IMR-90 (cell line): ENCODE results near the gene ORC4. TPM values are rescaled to one million over a fixed set of nuclear protein-coding genes. Genes with fewer than 3 reads are reported as not detected.

Experiments
- ATAC-seq: fragments of 200-7000 bp; cut with Tn5 transposase; 2 replicates; pipeline ENCODE4 v1.9.1; 2020; ENCODE audit warnings: low read depth, mild to moderate bottlenecking, moderate library complexity
- BruUV-seq: library from RNA; stranded (reverse); fragments of 400-500 nt; replicated peaks from 2 replicates; lab custom pipeline; 2021; lab: Mats Ljungman, UMichigan
- CTCF ChIA-PET: fragments of 300-600 bp; formaldehyde crosslinking; extraction: SDS; loops from one replicate; lab custom pipeline; 2021; ENCODE audit warnings: antibody characterized with exemption; lab: Yijun Ruan, JAX
- POLR2A ChIA-PET: fragments of 300-600 bp; sonication (Branson Sonifier 250); formaldehyde crosslinking; loops from one replicate; lab custom pipeline; 2022; ENCODE audit warnings: antibody characterized with exemption; ENCODE audit not compliant: unreplicated experiment; lab: Charles Lee
- DNase-seq: peaks from one replicate; pipeline ENCODE4 v3.0.0; 2013
- H2AFZ ChIP-seq: replicated peaks from 2 replicates; pipeline ENCODE3; 2013; ENCODE audit warnings: low read length, mild to moderate bottlenecking; ENCODE audit not compliant: poor library complexity
- H2AK5ac ChIP-seq: 2 replicates; pipeline ENCODE4 v1.6.1; 2013; ENCODE audit warnings: low read depth, low read length, inconsistent platforms
- H2AK9ac ChIP-seq: replicated peaks from 2 replicates; pipeline ENCODE3; 2013; ENCODE audit warnings: mild to moderate bottlenecking, low read depth, low read length, moderate library complexity; ENCODE audit not compliant: poor library complexity
- H2BK120ac ChIP-seq: 2 replicates; pipeline ENCODE4 v1.6.1; 2013; ENCODE audit warnings: low read depth, low read length, inconsistent platforms
- H2BK15ac ChIP-seq: 3 replicates; pipeline ENCODE4 v1.6.1; 2013; ENCODE audit warnings: low read depth, low read length, inconsistent platforms
- H2BK20ac ChIP-seq: 2 replicates; pipeline ENCODE4 v1.6.1; 2013; ENCODE audit warnings: low read depth, mild to moderate bottlenecking, inconsistent platforms, low read length, moderate library complexity
- H2BK5ac ChIP-seq: 2 replicates; pipeline ENCODE4 v1.6.1; 2013; ENCODE audit warnings: mild to moderate bottlenecking, low read depth, low read length, inconsistent platforms; ENCODE audit not compliant: poor library complexity, severe bottlenecking
- H3K14ac ChIP-seq: replicated peaks from 2 replicates; pipeline ENCODE4 v1.6.1; 2013; ENCODE audit warnings: low read depth, low read length, inconsistent platforms
- H3K18ac ChIP-seq: 2 replicates; pipeline ENCODE4 v1.6.1; 2013; ENCODE audit warnings: low read depth, low read length, control low read depth
- H3K23ac ChIP-seq: 2 replicates; pipeline ENCODE4 v1.6.1; 2013; ENCODE audit warnings: low read depth, low read length, inconsistent platforms
- H3K27ac ChIP-seq: 2 replicates; pipeline ENCODE4 v1.5.1; 2013; ENCODE audit warnings: mild to moderate bottlenecking, control low read depth, low read length; ENCODE audit not compliant: insufficient read depth
- H3K27me3 ChIP-seq: 2 replicates; pipeline ENCODE4 v1.6.1; 2013; ENCODE audit warnings: low read length; ENCODE audit not compliant: control insufficient read depth, insufficient read depth
- H3K36me3 ChIP-seq: 2 replicates; pipeline ENCODE4 v1.6.1; 2013; ENCODE audit warnings: low read length, mixed read lengths; ENCODE audit not compliant: control insufficient read depth, insufficient read depth
- H3K4ac ChIP-seq: 2 replicates; pipeline ENCODE4 v1.6.1; 2013; ENCODE audit warnings: low read depth, low read length, inconsistent platforms
- H3K4me1 ChIP-seq: 2 replicates; pipeline ENCODE4 v1.6.1; 2013; ENCODE audit warnings: low read length, mixed read lengths; ENCODE audit not compliant: control insufficient read depth, insufficient read depth
- H3K4me2 ChIP-seq: 2 replicates; pipeline ENCODE4 v1.6.1; 2013; ENCODE audit warnings: low read depth, mild to moderate bottlenecking, control low read depth, low read length, moderate library complexity
- H3K4me3 ChIP-seq: 2 replicates; pipeline ENCODE4 v1.5.1; 2013; ENCODE audit warnings: low read depth, mild to moderate bottlenecking, control low read depth, low read length, moderate library complexity; ENCODE audit not compliant: insufficient read depth
- H3K56ac ChIP-seq: 2 replicates; pipeline ENCODE4 v1.6.1; 2013; ENCODE audit warnings: low read length, inconsistent platforms; ENCODE audit not compliant: insufficient read depth; ENCODE audit errors: extremely low read depth
- H3K79me1 ChIP-seq, 2 experiments: 2 replicates each; pipeline ENCODE4 v1.6.1; 2013; ENCODE audit warnings: low read length in 2 of 2, inconsistent platforms in 1 of 2, low read depth in 1 of 2
- H3K9ac ChIP-seq: 2 replicates; pipeline ENCODE4 v1.6.1; 2013; ENCODE audit warnings: low read depth, low read length, control low read depth
- H3K9me1 ChIP-seq: 2 replicates; pipeline ENCODE4 v1.6.1; 2013; ENCODE audit warnings: low read length, inconsistent platforms; ENCODE audit not compliant: insufficient read depth
- H3K9me3 ChIP-seq: 2 replicates; pipeline ENCODE4 v1.6.1; 2013; ENCODE audit warnings: low read length; ENCODE audit not compliant: control insufficient read depth, insufficient read depth
- H4K20me1 ChIP-seq: 2 replicates; pipeline ENCODE4 v1.6.1; 2013; ENCODE audit warnings: low read length, inconsistent platforms; ENCODE audit not compliant: insufficient read depth
- H4K5ac ChIP-seq: 2 replicates; pipeline ENCODE4 v1.6.1; 2013; ENCODE audit warnings: mild to moderate bottlenecking, low read depth, low read length, control low read depth
- H4K8ac ChIP-seq, 2 experiments: 2 replicates each; pipeline ENCODE4 v1.6.1; 2013; ENCODE audit warnings: low read depth in 2 of 2, low read length in 2 of 2, control low read depth in 1 of 2, inconsistent platforms in 1 of 2
- H4K91ac ChIP-seq: 2 replicates; pipeline ENCODE4 v1.6.1; 2013; ENCODE audit warnings: low read depth, low read length, inconsistent platforms; ENCODE audit not compliant: insufficient read depth
- ELK1 ChIP-seq: fragments of 150-350 bp; IDR thresholded peaks from 2 replicates; pipeline ENCODE4 v1.6.1; 2016; ENCODE audit warnings: low read depth, mild to moderate bottlenecking, low read length, moderate library complexity, borderline replicate concordance
- FOS ChIP-seq: fragments of 150-350 bp; IDR thresholded peaks from 2 replicates; pipeline ENCODE4 v1.6.1; 2016; ENCODE audit warnings: low read depth, low read length
- MAFK ChIP-seq: IDR thresholded peaks from 2 replicates; pipeline ENCODE4 v1.6.1; 2012; ENCODE audit warnings: low read depth, low read length, improper control_type of control experiment
- MAZ ChIP-seq: IDR thresholded peaks from 2 replicates; pipeline ENCODE4 v1.6.1; 2012; ENCODE audit warnings: low read depth, mild to moderate bottlenecking, low read length, improper control_type of control experiment, moderate library complexity, borderline replicate concordance
- NFE2L2 ChIP-seq: fragments of 150-350 bp; IDR thresholded peaks from 2 replicates; pipeline ENCODE4 v1.6.1; 2016; ENCODE audit warnings: low read depth, mild to moderate bottlenecking, low read length
- POLR2A ChIP-seq: IDR thresholded peaks from 2 replicates; pipeline ENCODE4 v1.6.1; 2012; ENCODE audit warnings: mild to moderate bottlenecking, low read depth, low read length
- RFX5 ChIP-seq: IDR thresholded peaks from 2 replicates; pipeline ENCODE4 v1.8.0; 2012; ENCODE audit warnings: low read depth, mild to moderate bottlenecking, low read length, moderate library complexity
- SMC3 ChIP-seq: fragments of 150-350 bp; IDR thresholded peaks from 2 replicates; pipeline ENCODE4 v1.6.1; 2016; ENCODE audit warnings: low read depth, mild to moderate bottlenecking, antibody characterized with exemption, low read length, moderate library complexity
- USF2 ChIP-seq: fragments of 150-350 bp; IDR thresholded peaks from 2 replicates; pipeline ENCODE4 v1.6.1; 2017; ENCODE audit warnings: mild to moderate bottlenecking, antibody characterized with exemption, low read length, low read depth
- WGBS, 2 experiments: methylation state at CpG; one replicate each; pipeline versions ENCODE4 v1.1.5 to v1.1.7; 2013; ENCODE audit warnings: missing lambda C conversion rate in 2 of 2; ENCODE audit not compliant: insufficient read length in 1 of 2; ENCODE audit errors: extremely low coverage in 2 of 2; 5-methylcytosine and 5-hydroxymethylcytosine counted together
- dilution Hi-C: fragments of 300-500 bp; cut with HindIII; formaldehyde crosslinking; loops from one replicate; pipeline ENCODE4 v1.14.3; 2018; ENCODE audit warnings: low sequenced_read_pairs; ENCODE audit not compliant: unreplicated experiment
- in situ Hi-C: fragments of 300-500 bp; cut with MboI; formaldehyde crosslinking; loops from 3 replicates; pipeline ENCODE4 v1.14.3; 2019; ENCODE audit warnings: low sequenced_read_pairs, inconsistent platforms, mixed read lengths
- intact Hi-C: fragments of 100-400 bp; cut with micrococcal nuclease; formaldehyde crosslinking; loops from 2 replicates; pipeline ENCODE4 v1.10.0; 2022
- polyA plus RNA-seq, 3 experiments: library from polyadenylated mRNA; depleted of rRNA; stranded (reverse); fragments of >200 nt; gene quantifications; 2 replicates each; pipeline ENCODE4 v1.2.3, GENCODE V29; 2012; ENCODE audit warnings: low replicate concordance in 1 of 3
- total RNA-seq: library from RNA; depleted of rRNA; stranded (reverse); fragments of >200 nt; gene quantifications from 2 replicates; pipeline ENCODE4 v1.2.3, GENCODE V29; 2012

ORC4 gene
- total and polyA plus RNA-seq, 2 of the 4 experiments (the other 2 are of a cell fraction): 20.6 to 23.5 TPM

- no peak for TF ChIP-seq NFE2L2
- no peak for TF ChIP-seq POLR2A
- TF ChIP-seq FOS: no peak
- no peak for TF ChIP-seq ELK1
- TF ChIP-seq MAZ: no peak
- no peak for TF ChIP-seq SMC3
- TF ChIP-seq RFX5: no peak
- TF ChIP-seq USF2: no peak
- TF ChIP-seq MAFK: no peak
- no peak overlapping the region for H2AFZ ChIP-seq
- no peak overlapping the region for H2BK5ac ChIP-seq
- intact Hi-C loops (no loop called here), dilution Hi-C loops (no loop called here), in situ Hi-C loops (no loop called here)
- peaks cover 2% of the 10 kb centered on the region; the same call in 1 of the 2 replicates for H3K4me1 ChIP-seq
- H3K14ac ChIP-seq: no peak overlapping the region
- H2AK9ac ChIP-seq: no peak overlapping the region
- H2BK15ac ChIP-seq: no peak overlapping the region
- POLR2A ChIA-PET: no interaction called here
- H4K5ac ChIP-seq: no peak overlapping the region
- no peak overlapping the region for H3K18ac ChIP-seq
- BruUV-seq: no TSS peak
- no peak overlapping the region for H3K4ac ChIP-seq
- H3K4me2 ChIP-seq: no peak overlapping the region
- no peak overlapping the region for H3K27ac ChIP-seq
- H2AK5ac ChIP-seq: no peak overlapping the region
- peaks cover under 1 to 7% of the 10 kb centered on the region in 2 experiments; a peak in 3 of 4 replicates for H3K79me1 ChIP-seq
- no CpG with 5 or more reads among the region's 2 CpGs for WGBS, 2 experiments
- H3K23ac ChIP-seq: no peak overlapping the region
- no peaks in the 10 kb centered on the region for H3K9me3 ChIP-seq
- H2BK120ac ChIP-seq: no peak overlapping the region
- CTCF ChIA-PET: interaction anchor here (0.6 to 1.1 kb wide), 2 partner anchors 10 to 136 kb away, joined by 3 to 5 read pairs; no protein-coding TSS in a partner anchor
- H4K20me1 ChIP-seq: no peaks in the 10 kb centered on the region; the same call in 1 of the 2 replicates
- ATAC-seq (no peak), DNase-seq (no peak)
- H4K8ac ChIP-seq: no peak overlapping the region
- no peaks in the 10 kb centered on the region for H3K9me1 ChIP-seq
- H3K56ac ChIP-seq: no peak overlapping the region
- no peak overlapping the region for H3K4me3 ChIP-seq
- no peak overlapping the region for H4K91ac ChIP-seq
- H3K9ac ChIP-seq: no peak overlapping the region
- H2BK20ac ChIP-seq: no peak overlapping the region
- no peaks in the 10 kb centered on the region for H3K36me3 ChIP-seq
- no peaks in the 10 kb centered on the region for H3K27me3 ChIP-seq
Measured at GRCh38 chr2:147886136-147886535, 134.4 kb downstream of the ORC4 start.
